Measurements from ENCODE around the gene PNLIPRP1. TPM values are rescaled to one million over a fixed set of nuclear protein-coding genes. Genes with fewer than 3 reads are reported as not detected.

PNLIPRP1 gene
- total and polyA plus RNA-seq, 2 experiments from 2014 or later: 0.21 TPM; not detected in 1

- TF ChIP-seq ZNF114 (CRISPR knock-in tag; IDR thresholded peaks at IDR 0.05) (no peak), POLR2AphosphoS5 (IDR thresholded peaks at IDR 0.05; ENCODE audit: low read depth) (no peak)
These were observed 45.6 kb upstream of the PNLIPRP1 start (continued) for GRCh38 chr10:116545122-116545521.

- H3K4me1 ChIP-seq (ENCODE audit: insufficient read depth): peaks cover 13% of the 10 kb centered on the region; the same call in 1 of the 2 replicates
- H3K27me3 Mint-ChIP-seq (ENCODE audit: insufficient read depth, low read depth, poor library complexity): peaks cover 2% of the 10 kb centered on the region
- no peaks in the 10 kb centered on the region for H3K27me3 ChIP-seq (ENCODE audit: insufficient read depth)
- DNase-seq (ENCODE audit: low spot score): no peak
- ATAC-seq: no peak
- no peaks in the 10 kb centered on the region for H3K79me2 ChIP-seq (replicated peaks; ENCODE audit: insufficient read depth)
- H2AFZ ChIP-seq: no peak within 1 kb of the TSS
- H3K36me3 ChIP-seq (ENCODE audit: insufficient read depth): no peaks in the 10 kb centered on the region
- peaks cover 12% of the 10 kb centered on the region; the same call in 2 of the 3 replicates for H3K4me1 Mint-ChIP-seq
- no peaks in the 10 kb centered on the region for H3F3A ChIP-seq (replicated peaks; ENCODE audit: low read depth)
- H3K27ac Mint-ChIP-seq: no peak within 1 kb of the TSS
- H3K4me3 ChIP-seq: no peak within 1 kb of the TSS
- H4K20me1 ChIP-seq (replicated peaks; ENCODE audit: insufficient read depth): no peaks in the 10 kb centered on the region
- no peak within 1 kb of the TSS for H3K27ac ChIP-seq (ENCODE audit: low read depth)
- TF ChIP-seq NANOG (IDR thresholded peaks at IDR 0.05; ENCODE audit: borderline replicate concordance): no peak
- TF ChIP-seq EZH2phosphoT487 (IDR thresholded peaks at IDR 0.05; ENCODE audit: unreplicated experiment): no peak
- TF ChIP-seq JUNB (IDR thresholded peaks at IDR 0.05; ENCODE audit: unreplicated experiment): no peak
- no peak for TF ChIP-seq EZH2 (IDR thresholded peaks at IDR 0.05; ENCODE audit: low read depth, unreplicated experiment)
- no peak for TF ChIP-seq ZNF331 (CRISPR knock-in tag; IDR thresholded peaks at IDR 0.05; ENCODE audit: low read depth)
- no peak for TF ChIP-seq ZNF114 (CRISPR knock-in tag; IDR thresholded peaks at IDR 0.05)
- TF ChIP-seq, protein P1, sequence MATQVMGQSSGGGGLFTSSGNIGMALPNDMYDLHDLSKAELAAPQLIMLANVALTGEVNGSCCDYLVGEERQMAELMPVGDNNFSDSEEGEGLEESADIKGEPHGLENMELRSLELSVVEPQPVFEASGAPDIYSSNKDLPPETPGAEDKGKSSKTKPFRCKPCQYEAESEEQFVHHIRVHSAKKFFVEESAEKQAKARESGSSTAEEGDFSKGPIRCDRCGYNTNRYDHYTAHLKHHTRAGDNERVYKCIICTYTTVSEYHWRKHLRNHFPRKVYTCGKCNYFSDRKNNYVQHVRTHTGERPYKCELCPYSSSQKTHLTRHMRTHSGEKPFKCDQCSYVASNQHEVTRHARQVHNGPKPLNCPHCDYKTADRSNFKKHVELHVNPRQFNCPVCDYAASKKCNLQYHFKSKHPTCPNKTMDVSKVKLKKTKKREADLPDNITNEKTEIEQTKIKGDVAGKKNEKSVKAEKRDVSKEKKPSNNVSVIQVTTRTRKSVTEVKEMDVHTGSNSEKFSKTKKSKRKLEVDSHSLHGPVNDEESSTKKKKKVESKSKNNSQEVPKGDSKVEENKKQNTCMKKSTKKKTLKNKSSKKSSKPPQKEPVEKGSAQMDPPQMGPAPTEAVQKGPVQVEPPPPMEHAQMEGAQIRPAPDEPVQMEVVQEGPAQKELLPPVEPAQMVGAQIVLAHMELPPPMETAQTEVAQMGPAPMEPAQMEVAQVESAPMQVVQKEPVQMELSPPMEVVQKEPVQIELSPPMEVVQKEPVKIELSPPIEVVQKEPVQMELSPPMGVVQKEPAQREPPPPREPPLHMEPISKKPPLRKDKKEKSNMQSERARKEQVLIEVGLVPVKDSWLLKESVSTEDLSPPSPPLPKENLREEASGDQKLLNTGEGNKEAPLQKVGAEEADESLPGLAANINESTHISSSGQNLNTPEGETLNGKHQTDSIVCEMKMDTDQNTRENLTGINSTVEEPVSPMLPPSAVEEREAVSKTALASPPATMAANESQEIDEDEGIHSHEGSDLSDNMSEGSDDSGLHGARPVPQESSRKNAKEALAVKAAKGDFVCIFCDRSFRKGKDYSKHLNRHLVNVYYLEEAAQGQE (IDR thresholded peaks at IDR 0.05; ENCODE audit: unreplicated experiment): no peak
- TF ChIP-seq CTCF (conservative IDR thresholded peaks at IDR 0.05; ENCODE audit: low read depth in 2 of 2): no peak
- no peak for TF ChIP-seq STAT1 (IDR thresholded peaks at IDR 0.05; ENCODE audit: unreplicated experiment)
- TF ChIP-seq POLR2AphosphoS5 (IDR thresholded peaks at IDR 0.05; ENCODE audit: low read depth): no peak
- TF ChIP-seq ZNF462 (CRISPR knock-in tag; IDR thresholded peaks at IDR 0.05): no peak
- TF ChIP-seq CREB1 (CRISPR knock-in tag; IDR thresholded peaks at IDR 0.05; ENCODE audit: low read depth): no peak
- no peak for TF ChIP-seq ETS1 (IDR thresholded peaks at IDR 0.05)
- no peaks in the 10 kb centered on the region for H3K36me3 Mint-ChIP-seq (ENCODE audit: low read depth)
- H3K9me3 Mint-ChIP-seq: no peaks in the 10 kb centered on the region
- H3K4me3 Mint-ChIP-seq: no peak within 1 kb of the TSS
- peaks cover 4% of the 10 kb centered on the region; the same call in 1 of the 2 replicates for H3K9me2 ChIP-seq (ENCODE audit: insufficient read depth)
- no peak within 1 kb of the TSS for H3K4me2 ChIP-seq
These were observed 45.0 kb upstream of the PNLIPRP1 start, which contains the start of gene PNLIP for GRCh38 chr10:116545756-116546155. Gene PNLIP (plus strand): TSS chr10:116545931. CDS start chr10:116546093, 162 bp downstream.

All from GM23338 (cell line).